ENCODE measurements around the gene C11orf54.
"Not testable (repeated sequence)": the region's sequence is repeated elsewhere in the genome, so short reads cannot be mapped to it uniquely, and the experiment has no call there.

The C11orf54 gene

GRCh38 chr11:93753241-93753640 is 11.8 kb downstream of the C11orf54 start:
- FAIRE-seq (no peak), DNase-seq (ENCODE audit: insufficient read length) (no peak)
- TF ChIP-seq POLR2A (IDR thresholded peaks at IDR 0.05; ENCODE audit: low read depth, low read length) = no peak
- TF ChIP-seq TAF1 (IDR thresholded peaks at IDR 0.05; ENCODE audit: borderline replicate concordance, low read depth, low read length) = no peak
- TF ChIP-seq POLR2AphosphoS5 (IDR thresholded peaks at IDR 0.05; ENCODE audit: low read depth, low read length) = no peak

- TF ChIP-seq POLR2AphosphoS5 (IDR thresholded peaks at IDR 0.05; ENCODE audit: low read depth, low read length) = no peak
- TF ChIP-seq TAF1 (IDR thresholded peaks at IDR 0.05; ENCODE audit: borderline replicate concordance, low read depth, low read length) = no peak
- no peak for TF ChIP-seq POLR2A (IDR thresholded peaks at IDR 0.05; ENCODE audit: low read depth, low read length)
- DNase-seq (ENCODE audit: insufficient read length) (no peak), FAIRE-seq (no peak)
Measured at GRCh38 chr11:93756748-93757147, 15.3 kb downstream of the C11orf54 start.

GRCh38 chr11:93757301-93757700 is 15.8 kb downstream of the C11orf54 start:
- TF ChIP-seq POLR2AphosphoS5 (IDR thresholded peaks at IDR 0.05; ENCODE audit: low read depth, low read length) (no peak), POLR2A (IDR thresholded peaks at IDR 0.05; ENCODE audit: low read depth, low read length) (no peak), TAF1 (IDR thresholded peaks at IDR 0.05; ENCODE audit: borderline replicate concordance, low read depth, low read length) (no peak)
- FAIRE-seq (no peak), DNase-seq (ENCODE audit: insufficient read length) (no peak)

GRCh38 chr11:93757924-93758865 is 16.7 kb downstream of the C11orf54 start:
- TF ChIP-seq TAF1 (IDR thresholded peaks at IDR 0.05; ENCODE audit: borderline replicate concordance, low read depth, low read length) = no peak
- TF ChIP-seq POLR2AphosphoS5 (IDR thresholded peaks at IDR 0.05; ENCODE audit: low read depth, low read length) = no peak
- no peak for TF ChIP-seq POLR2A (IDR thresholded peaks at IDR 0.05; ENCODE audit: low read depth, low read length)
- FAIRE-seq (no peak), DNase-seq (ENCODE audit: insufficient read length) (no peak)

- DNase-seq (ENCODE audit: insufficient read length); FAIRE-seq: not testable (repeated sequence)
Measured at GRCh38 chr11:93759123-93759522, 17.7 kb downstream of the C11orf54 start.

GRCh38 chr11:93761910-93762309 is 20.4 kb downstream of the C11orf54 start:
- TF ChIP-seq TAF1 (IDR thresholded peaks at IDR 0.05; ENCODE audit: borderline replicate concordance, low read depth, low read length) (no peak), POLR2A (IDR thresholded peaks at IDR 0.05; ENCODE audit: low read depth, low read length) (no peak), POLR2AphosphoS5 (IDR thresholded peaks at IDR 0.05; ENCODE audit: low read depth, low read length) (no peak)
- FAIRE-seq = no peak
- DNase-seq (ENCODE audit: insufficient read length) = no peak

- no peak for FAIRE-seq
- TF ChIP-seq POLR2A (IDR thresholded peaks at IDR 0.05; ENCODE audit: low read depth, low read length) = no peak
- no peak for TF ChIP-seq POLR2AphosphoS5 (IDR thresholded peaks at IDR 0.05; ENCODE audit: low read depth, low read length)
- no peak for DNase-seq (ENCODE audit: insufficient read length)
Measured at GRCh38 chr11:93765551-93765950, 24.1 kb downstream of the C11orf54 start.

GRCh38 chr11:93766504-93766903 is 25.0 kb downstream of the C11orf54 start:
- TF ChIP-seq TAF1 (IDR thresholded peaks at IDR 0.05; ENCODE audit: borderline replicate concordance, low read depth, low read length) (no peak), POLR2AphosphoS5 (IDR thresholded peaks at IDR 0.05; ENCODE audit: low read depth, low read length) (no peak), POLR2A (IDR thresholded peaks at IDR 0.05; ENCODE audit: low read depth, low read length) (no peak)
- DNase-seq (ENCODE audit: insufficient read length) (no peak), FAIRE-seq (no peak)

- TF ChIP-seq TAF1 (IDR thresholded peaks at IDR 0.05; ENCODE audit: borderline replicate concordance, low read depth, low read length) (no peak), POLR2AphosphoS5 (IDR thresholded peaks at IDR 0.05; ENCODE audit: low read depth, low read length) (no peak), POLR2A (IDR thresholded peaks at IDR 0.05; ENCODE audit: low read depth, low read length) (no peak)
- DNase-seq (ENCODE audit: insufficient read length) (no peak), FAIRE-seq (no peak)
Measured at GRCh38 chr11:93767018-93767417, 25.5 kb downstream of the C11orf54 start.

- FAIRE-seq = no peak
- TF ChIP-seq POLR2AphosphoS5 (IDR thresholded peaks at IDR 0.05; ENCODE audit: low read depth, low read length) (no peak), TAF1 (IDR thresholded peaks at IDR 0.05; ENCODE audit: borderline replicate concordance, low read depth, low read length) (no peak), POLR2A (IDR thresholded peaks at IDR 0.05; ENCODE audit: low read depth, low read length) (no peak)
- no peak for DNase-seq (ENCODE audit: insufficient read length)
Measured at GRCh38 chr11:93770160-93770559, 28.7 kb downstream of the C11orf54 start.

GRCh38 chr11:93772123-93772522 is 30.7 kb downstream of the C11orf54 start:
- FAIRE-seq (no peak), DNase-seq (ENCODE audit: insufficient read length) (no peak)
- no peak for TF ChIP-seq POLR2AphosphoS5 (IDR thresholded peaks at IDR 0.05; ENCODE audit: low read depth, low read length)
- no peak for TF ChIP-seq POLR2A (IDR thresholded peaks at IDR 0.05; ENCODE audit: low read depth, low read length)
- TF ChIP-seq TAF1 (IDR thresholded peaks at IDR 0.05; ENCODE audit: borderline replicate concordance, low read depth, low read length) = no peak

GRCh38 chr11:93773045-93773477 is 31.6 kb downstream of the C11orf54 start:
- no peak for FAIRE-seq
- no peak for DNase-seq (ENCODE audit: insufficient read length)

More at GRCh38 chr11:93773045-93773477, 31.6 kb downstream of the C11orf54 start:
- TF ChIP-seq POLR2A (IDR thresholded peaks at IDR 0.05; ENCODE audit: low read depth, low read length) = no peak
- no peak for TF ChIP-seq POLR2AphosphoS5 (IDR thresholded peaks at IDR 0.05; ENCODE audit: low read depth, low read length)
- TF ChIP-seq TAF1 (IDR thresholded peaks at IDR 0.05; ENCODE audit: borderline replicate concordance, low read depth, low read length) = no peak

All from GM12892 (cell line).